ENCODE results near the gene PACSIN2. TPM values are rescaled to one million over a fixed set of nuclear protein-coding genes. Genes with fewer than 3 reads are reported as not detected.

PACSIN2 gene
- total RNA-seq, 1 donor from 2014 or later = 87.8 TPM

DNA sequence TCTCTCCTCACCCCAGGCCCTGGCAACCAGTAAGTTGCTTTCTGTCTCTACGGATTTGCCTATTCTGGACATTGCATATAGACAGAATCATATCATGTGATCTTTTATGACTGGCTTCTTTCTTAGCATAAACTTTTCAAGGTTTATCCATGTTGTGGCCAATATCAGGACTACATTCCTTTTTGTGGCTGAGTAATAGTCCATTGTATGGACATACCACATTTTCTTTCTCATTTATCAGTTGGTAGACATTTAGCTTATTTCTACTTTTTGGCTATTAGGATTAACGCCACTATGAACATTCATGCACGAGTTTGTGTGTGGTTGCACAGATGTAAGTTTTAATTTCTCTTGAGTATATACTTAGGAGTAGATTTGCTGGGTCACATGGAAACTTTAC lies 193.6 kb downstream of the PACSIN2 start:
- H3K4me1 Mint-ChIP-seq (ENCODE audit: low read depth, unreplicated experiment) = peaks cover 11% of the 10 kb centered on the region

DNA sequence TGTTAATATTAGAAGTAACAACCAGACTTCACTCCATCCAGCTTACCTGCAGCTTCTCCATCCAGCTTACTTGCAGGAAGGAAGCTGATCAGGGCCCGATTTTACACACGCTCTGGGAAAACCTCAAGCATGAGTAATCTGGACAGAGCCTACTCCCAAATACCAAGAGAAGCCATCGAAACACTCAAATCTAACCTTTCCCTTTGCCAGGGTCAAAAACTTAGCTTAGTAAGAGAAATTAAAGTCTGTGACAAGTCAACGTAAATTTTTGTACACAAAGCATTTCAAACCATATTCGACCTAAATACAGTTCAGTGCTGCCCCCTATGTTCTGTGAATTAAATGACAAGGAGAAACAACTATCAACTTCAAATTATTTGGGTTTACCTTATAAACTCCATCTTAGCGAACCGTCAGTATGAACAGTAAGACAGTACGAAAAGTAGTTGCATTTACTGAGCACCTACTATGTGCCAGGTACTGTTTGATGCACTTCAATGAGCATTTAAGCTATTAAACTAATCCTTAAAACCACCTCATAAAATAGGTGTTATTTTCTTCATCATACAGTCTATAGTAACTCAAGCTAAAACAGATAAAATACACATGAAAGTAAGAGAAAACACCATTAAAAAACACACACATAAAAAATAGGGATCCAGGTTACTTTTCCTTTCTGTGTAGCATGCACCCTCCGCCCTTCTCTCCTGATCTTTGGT lies 194.7 kb downstream of the PACSIN2 start:
- Mint-ChIP-seq H3K4me3 (ENCODE audit: unreplicated experiment) (no peak overlapping the region), H3K27me3 (ENCODE audit: low read depth, unreplicated experiment) (no peaks in the 10 kb centered on the region), H3K9me3 (ENCODE audit: unreplicated experiment) (no peaks in the 10 kb centered on the region), H3K27ac (ENCODE audit: unreplicated experiment) (peak overlapping the region; percentile 38), H3K36me3 (ENCODE audit: low read depth, unreplicated experiment) (peaks cover 21% of the 10 kb centered on the region), H3K4me1 (ENCODE audit: low read depth, unreplicated experiment) (peaks cover 11% of the 10 kb centered on the region)
- Histone ChIP-seq H3K27me3 (ENCODE audit: insufficient read depth, low read length) (no peaks in the 10 kb centered on the region), H4K20me1 (ENCODE audit: insufficient read depth, low read length) (peaks cover 29% of the 10 kb centered on the region), H3K4me3 (ENCODE audit: insufficient read depth, low read depth, low read length) (no peak overlapping the region), H2AFZ (ENCODE audit: low read depth, low read length) (no peak overlapping the region), H3K9ac (ENCODE audit: low read length) (no peak overlapping the region), H3K4me2 (ENCODE audit: low read length) (no peak overlapping the region), H3K79me2 (ENCODE audit: insufficient read depth, low read length) (no peaks in the 10 kb centered on the region), H3K27ac (ENCODE audit: low read depth, low read length) (no peak overlapping the region), H3K4me1 (ENCODE audit: insufficient read depth, low read length) (peaks cover 4% of the 10 kb centered on the region), H3K36me3 (ENCODE audit: insufficient read depth, low read length) (peaks cover 43% of the 10 kb centered on the region), H3K9me3 (ENCODE audit: insufficient read depth, low read depth, low read length) (no peaks in the 10 kb centered on the region)
- FAIRE-seq (peak; percentile 41), DNase-seq (ENCODE audit: low read depth) (peak; percentile 71)
- TF ChIP-seq EZH2 (IDR thresholded peaks at IDR 0.05; ENCODE audit: insufficient read depth, low read length) = no peak
- TF ChIP-seq, protein P1, sequence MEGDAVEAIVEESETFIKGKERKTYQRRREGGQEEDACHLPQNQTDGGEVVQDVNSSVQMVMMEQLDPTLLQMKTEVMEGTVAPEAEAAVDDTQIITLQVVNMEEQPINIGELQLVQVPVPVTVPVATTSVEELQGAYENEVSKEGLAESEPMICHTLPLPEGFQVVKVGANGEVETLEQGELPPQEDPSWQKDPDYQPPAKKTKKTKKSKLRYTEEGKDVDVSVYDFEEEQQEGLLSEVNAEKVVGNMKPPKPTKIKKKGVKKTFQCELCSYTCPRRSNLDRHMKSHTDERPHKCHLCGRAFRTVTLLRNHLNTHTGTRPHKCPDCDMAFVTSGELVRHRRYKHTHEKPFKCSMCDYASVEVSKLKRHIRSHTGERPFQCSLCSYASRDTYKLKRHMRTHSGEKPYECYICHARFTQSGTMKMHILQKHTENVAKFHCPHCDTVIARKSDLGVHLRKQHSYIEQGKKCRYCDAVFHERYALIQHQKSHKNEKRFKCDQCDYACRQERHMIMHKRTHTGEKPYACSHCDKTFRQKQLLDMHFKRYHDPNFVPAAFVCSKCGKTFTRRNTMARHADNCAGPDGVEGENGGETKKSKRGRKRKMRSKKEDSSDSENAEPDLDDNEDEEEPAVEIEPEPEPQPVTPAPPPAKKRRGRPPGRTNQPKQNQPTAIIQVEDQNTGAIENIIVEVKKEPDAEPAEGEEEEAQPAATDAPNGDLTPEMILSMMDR (IDR thresholded peaks at IDR 0.05; ENCODE audit: insufficient read depth, low read depth, low read length) = peak; percentile 74

More for the DNA sequence above, 193.6 kb downstream of the PACSIN2 start:
- H4K20me1 ChIP-seq (ENCODE audit: insufficient read depth, low read length) = peaks cover 32% of the 10 kb centered on the region
- H3K79me2 ChIP-seq (ENCODE audit: insufficient read depth, low read length) = no peaks in the 10 kb centered on the region
- no peak overlapping the region for H2AFZ ChIP-seq (ENCODE audit: low read depth, low read length)
- FAIRE-seq (no peak), DNase-seq (ENCODE audit: low read depth) (no peak)
- H3K4me2 ChIP-seq (ENCODE audit: low read length) = no peak overlapping the region
- peaks cover 4% of the 10 kb centered on the region for H3K4me1 ChIP-seq (ENCODE audit: insufficient read depth, low read length)
- peaks cover 43% of the 10 kb centered on the region for H3K36me3 ChIP-seq (ENCODE audit: insufficient read depth, low read length)
- H3K9ac ChIP-seq (ENCODE audit: low read length) = no peak overlapping the region
- no peak overlapping the region for H3K4me3 ChIP-seq (ENCODE audit: insufficient read depth, low read depth, low read length)
- H3K27ac ChIP-seq (ENCODE audit: low read depth, low read length) = no peak overlapping the region
- no peaks in the 10 kb centered on the region for H3K9me3 ChIP-seq (ENCODE audit: insufficient read depth, low read depth, low read length)
- Mint-ChIP-seq H3K36me3 (ENCODE audit: low read depth, unreplicated experiment) (peaks cover 21% of the 10 kb centered on the region), H3K27ac (ENCODE audit: unreplicated experiment) (no peak overlapping the region), H3K27me3 (ENCODE audit: low read depth, unreplicated experiment) (no peaks in the 10 kb centered on the region), H3K9me3 (ENCODE audit: unreplicated experiment) (no peaks in the 10 kb centered on the region), H3K4me3 (ENCODE audit: unreplicated experiment) (no peak overlapping the region)
- TF ChIP-seq, protein P1 (IDR thresholded peaks at IDR 0.05; ENCODE audit: insufficient read depth, low read depth, low read length) = no peak
- no peak for TF ChIP-seq EZH2 (IDR thresholded peaks at IDR 0.05; ENCODE audit: insufficient read depth, low read length)
- no peaks in the 10 kb centered on the region for H3K27me3 ChIP-seq (ENCODE audit: insufficient read depth, low read length)

Other genes starting within 250 kb of the PACSIN2 start
- 59.5 and 64.1 TPM in 2 replicates for gene ARFGAP3, start 157.9 kb downstream of the PACSIN2 start, total RNA-seq
- gene TTLL1, start 74.2 kb upstream of the PACSIN2 start, total RNA-seq = 10.7 and 13.7 TPM in 2 replicates
- gene BIK, start 95.6 kb upstream of the PACSIN2 start, total RNA-seq = 0.31 and 0.32 TPM in 2 replicates
- gene MCAT, start 128.2 kb upstream of the PACSIN2 start, total RNA-seq = 11.5 and 15.1 TPM in 2 replicates
- gene TSPO, start 136.4 kb upstream of the PACSIN2 start, total RNA-seq = 124 and 126 TPM in 2 replicates
- 21.4 and 21.6 TPM in 2 replicates for gene TTLL12, start 172.0 kb upstream of the PACSIN2 start, total RNA-seq

Data from astrocyte (in vitro differentiated cells and primary cell).